ENCODE data around the gene TEPSIN.

DNA sequence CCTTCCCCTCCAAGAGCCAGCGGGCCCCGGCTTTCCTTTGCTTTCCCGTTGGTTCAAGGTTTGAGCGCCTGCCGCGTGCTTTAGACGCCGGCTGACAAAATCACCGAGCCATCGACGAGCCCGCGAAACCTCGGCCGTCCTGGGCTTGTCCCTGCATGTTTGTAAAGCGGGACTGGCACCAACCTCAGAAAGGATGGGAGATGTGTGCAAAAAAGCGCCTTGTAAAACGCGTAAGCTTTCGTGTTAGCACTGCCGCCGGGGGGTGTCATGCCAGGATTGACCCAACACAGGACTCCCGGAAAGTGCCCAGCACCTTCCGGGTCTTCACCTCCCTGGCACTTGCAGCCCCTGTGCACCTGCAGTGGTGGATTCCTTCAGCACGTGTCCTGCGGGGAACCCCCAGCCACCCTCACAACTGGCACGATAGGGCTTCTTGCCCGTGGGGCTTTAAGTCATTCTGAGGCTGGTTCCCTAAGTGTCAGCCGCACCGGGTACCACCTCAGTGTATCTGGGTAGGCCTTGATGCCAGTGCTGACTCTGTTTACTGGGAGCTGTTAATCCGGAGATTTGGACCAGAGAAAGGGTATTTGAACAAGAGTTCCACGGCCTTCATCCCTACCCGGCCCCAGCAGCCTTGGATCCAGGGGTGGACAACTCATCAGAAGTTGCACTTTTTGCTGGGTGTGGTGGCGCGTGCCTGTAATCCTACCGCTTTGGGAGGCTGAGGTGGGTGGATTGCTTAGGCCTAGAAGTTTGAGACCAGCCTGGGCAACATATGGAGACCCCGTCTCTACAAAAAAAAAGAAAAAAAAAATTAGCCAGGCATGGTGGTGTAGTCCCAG lies 1.1 kb upstream of the TEPSIN start:
- TF ChIP-seq, protein P1, sequence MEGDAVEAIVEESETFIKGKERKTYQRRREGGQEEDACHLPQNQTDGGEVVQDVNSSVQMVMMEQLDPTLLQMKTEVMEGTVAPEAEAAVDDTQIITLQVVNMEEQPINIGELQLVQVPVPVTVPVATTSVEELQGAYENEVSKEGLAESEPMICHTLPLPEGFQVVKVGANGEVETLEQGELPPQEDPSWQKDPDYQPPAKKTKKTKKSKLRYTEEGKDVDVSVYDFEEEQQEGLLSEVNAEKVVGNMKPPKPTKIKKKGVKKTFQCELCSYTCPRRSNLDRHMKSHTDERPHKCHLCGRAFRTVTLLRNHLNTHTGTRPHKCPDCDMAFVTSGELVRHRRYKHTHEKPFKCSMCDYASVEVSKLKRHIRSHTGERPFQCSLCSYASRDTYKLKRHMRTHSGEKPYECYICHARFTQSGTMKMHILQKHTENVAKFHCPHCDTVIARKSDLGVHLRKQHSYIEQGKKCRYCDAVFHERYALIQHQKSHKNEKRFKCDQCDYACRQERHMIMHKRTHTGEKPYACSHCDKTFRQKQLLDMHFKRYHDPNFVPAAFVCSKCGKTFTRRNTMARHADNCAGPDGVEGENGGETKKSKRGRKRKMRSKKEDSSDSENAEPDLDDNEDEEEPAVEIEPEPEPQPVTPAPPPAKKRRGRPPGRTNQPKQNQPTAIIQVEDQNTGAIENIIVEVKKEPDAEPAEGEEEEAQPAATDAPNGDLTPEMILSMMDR (IDR thresholded peaks at IDR 0.05), result no peak
- no peak for TF ChIP-seq POLR2A (IDR thresholded peaks at IDR 0.05)

All from Peyer's patch (tissue), 4 donors.